ENCODE measurements around the gene DNMT1.
"Not testable (repeated sequence)": the region's sequence is repeated elsewhere in the genome, so short reads cannot be mapped to it uniquely, and the experiment has no call there.

DNA sequence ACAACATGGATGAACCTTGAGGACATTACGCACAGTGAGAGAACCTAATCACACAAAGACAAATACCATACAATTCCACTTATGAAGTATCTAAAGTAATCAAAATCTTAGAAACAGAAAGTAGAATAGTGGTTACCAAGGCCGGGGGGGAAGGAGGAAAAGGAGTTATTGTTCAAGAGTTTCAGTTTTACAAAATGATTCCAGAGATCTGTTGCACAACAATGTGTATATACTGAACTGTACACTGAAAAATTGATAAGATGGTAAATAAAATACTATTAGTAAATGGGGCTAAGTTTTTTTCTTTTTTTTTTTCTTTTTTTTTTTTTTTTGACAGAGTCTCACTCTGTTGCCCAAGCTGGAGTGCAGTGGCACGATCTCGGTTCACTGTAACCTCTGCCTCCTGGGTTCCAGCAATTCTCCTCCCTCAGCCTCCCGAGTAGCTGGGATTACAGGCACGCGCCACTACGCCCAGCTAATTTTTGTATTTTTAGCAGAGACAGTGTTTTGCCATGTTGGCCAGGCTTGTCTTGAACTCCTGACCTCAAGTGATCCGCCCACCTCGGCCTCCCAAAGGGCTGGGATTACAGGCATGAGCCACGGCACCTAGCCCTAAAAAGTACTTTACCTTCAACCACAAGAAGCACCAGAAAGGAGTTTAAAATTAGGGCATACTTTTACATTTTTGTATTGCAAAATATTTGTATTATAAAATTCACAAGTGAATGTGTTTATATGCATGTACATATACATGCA, 4.3 kb upstream of the DNMT1 start:
- not testable (repeated sequence) for TF ChIP-seq EP300, POLR2A, CTCF (IDR thresholded peaks at IDR 0.05)

Data from upper lobe of left lung (tissue), 4 donors.